AG09309 (cell line): ENCODE data around the gene EBLN2.

Experiments
- DNase-seq: peaks from one replicate; pipeline ENCODE4 v3.0.0-alpha.2; 2010; ENCODE audit warnings: low read depth
- H3K4me3 ChIP-seq: 2 replicates; pipeline ENCODE4 v1.5.1; 2011; ENCODE audit warnings: mild to moderate bottlenecking, low read depth, low read length, moderate library complexity; ENCODE audit not compliant: control insufficient read depth
- CTCF ChIP-seq: IDR thresholded peaks from 2 replicates; pipeline ENCODE4 v1.5.1; 2011; ENCODE audit warnings: mild to moderate bottlenecking, low read depth, low read length, inconsistent platforms; ENCODE audit not compliant: insufficient read depth, control insufficient read depth; ENCODE audit errors: missing control alignments

Gene EBLN2

GRCh38 chr3:73070675-73071575, 9.5 kb downstream of the EBLN2 start:
- TF ChIP-seq CTCF, result no peak
- peak; percentile 77 for DNase-seq
- H3K4me3 ChIP-seq, result no peak overlapping the region

DNA sequence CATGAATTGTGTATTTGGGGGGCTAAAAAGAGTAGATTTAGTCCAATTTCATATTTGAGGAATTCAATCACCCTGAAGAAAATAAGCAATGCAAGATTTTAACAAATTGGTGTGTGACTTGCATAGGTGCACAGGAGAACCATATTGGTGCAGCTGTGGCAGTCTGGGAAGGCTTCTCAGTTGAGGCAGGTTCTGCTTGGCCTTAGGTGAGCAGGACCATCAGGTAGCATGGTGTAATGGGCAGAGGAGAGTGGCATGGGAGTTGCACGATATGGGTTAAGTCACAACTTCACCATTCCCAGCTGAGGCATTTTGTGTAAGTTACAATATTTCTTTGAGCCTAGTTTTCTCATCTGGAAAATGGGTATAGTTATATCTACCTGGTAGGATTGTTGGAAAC, 10.5 kb downstream of the EBLN2 start:
- no peak overlapping the region for H3K4me3 ChIP-seq
- TF ChIP-seq CTCF, result no peak
- no peak for DNase-seq

- no peak for DNase-seq
- H3K4me3 ChIP-seq, result no peak overlapping the region
- no peak for TF ChIP-seq CTCF
Observed at GRCh38 chr3:73072634-73073033, 11.2 kb downstream of the EBLN2 start.

GRCh38 chr3:73073091-73073707, 11.7 kb downstream of the EBLN2 start:
- DNase-seq, result no peak
- H3K4me3 ChIP-seq, result no peak overlapping the region
- TF ChIP-seq CTCF, result no peak

- TF ChIP-seq CTCF, result no peak
- no peak overlapping the region for H3K4me3 ChIP-seq
- DNase-seq, result no peak
Observed at GRCh38 chr3:73074781-73075180, 13.3 kb downstream of the EBLN2 start.

DNA sequence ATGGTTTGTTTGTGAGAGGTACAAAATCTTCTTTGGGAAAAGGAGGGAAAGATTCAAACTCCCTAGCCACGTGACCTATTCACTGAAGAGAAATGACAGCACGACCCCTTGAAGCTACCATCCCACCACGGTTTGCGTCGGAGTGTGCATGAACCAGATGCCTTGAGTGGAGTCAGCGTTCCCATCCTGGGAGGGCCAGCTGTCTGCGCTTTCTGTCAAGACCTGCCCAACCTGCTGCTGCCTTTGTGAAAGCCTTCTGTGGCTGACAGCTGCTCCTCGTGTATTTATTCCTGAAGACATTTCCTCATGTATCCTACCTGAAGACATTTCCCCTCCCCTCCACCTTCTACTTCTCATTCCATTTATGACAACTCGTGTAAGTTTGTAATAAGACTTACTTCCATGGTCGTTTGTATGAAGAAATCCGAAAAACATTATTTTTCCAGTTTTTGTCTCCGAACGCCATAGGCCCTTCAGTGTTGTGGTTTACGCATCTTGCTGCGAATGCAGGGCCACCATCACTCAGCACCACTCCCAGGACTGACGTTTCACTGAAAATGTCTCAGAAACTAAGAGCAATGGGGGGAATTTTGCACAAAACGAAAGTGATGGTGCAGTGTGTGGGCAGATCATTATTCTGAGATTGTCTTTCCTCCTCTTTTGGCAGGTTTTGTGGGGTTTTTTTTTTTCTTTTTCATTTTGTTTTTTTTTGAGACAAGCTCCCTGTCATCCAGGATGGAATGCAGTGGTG, 18.9 kb downstream of the EBLN2 start:
- TF ChIP-seq CTCF, result no peak
- H3K4me3 ChIP-seq, result no peak overlapping the region
- no peak for DNase-seq
